Effector memory CD4-positive, alpha-beta T cell (primary cell): ENCODE results near the gene ACTR10.

Source experiments
- DNase-seq, 3 donors: peaks; one replicate each; pipeline ENCODE4 v3.0.0-alpha.2; 2020
- H3K27ac ChIP-seq: 2 replicates; pipeline ENCODE4 v1.7.0; 2013; ENCODE audit warnings: mild to moderate bottlenecking, low read length, moderate library complexity; ENCODE audit not compliant: insufficient read depth, poor library complexity, severe bottlenecking
- H3K27me3 ChIP-seq: replicated peaks from 2 replicates; pipeline ENCODE4 v1.7.0; 2013; ENCODE audit warnings: mild to moderate bottlenecking, low read length; ENCODE audit not compliant: insufficient read depth, control insufficient read depth, poor library complexity, severe bottlenecking
- H3K36me3 ChIP-seq: 2 replicates; pipeline ENCODE4 v1.7.0; 2013; ENCODE audit warnings: mild to moderate bottlenecking, low read length, moderate library complexity; ENCODE audit not compliant: control insufficient read depth, insufficient read depth
- H3K4me1 ChIP-seq: 2 replicates; pipeline ENCODE4 v1.7.0; 2013; ENCODE audit warnings: low read length, mild to moderate bottlenecking; ENCODE audit not compliant: control insufficient read depth, insufficient read depth, poor library complexity, severe bottlenecking
- H3K4me3 ChIP-seq: 2 replicates; pipeline ENCODE4 v1.7.0; 2013; ENCODE audit warnings: low read length, low read depth, mild to moderate bottlenecking; ENCODE audit not compliant: insufficient read depth, poor library complexity, severe bottlenecking
- H3K9me3 ChIP-seq: 2 replicates; pipeline ENCODE4 v1.7.0; 2013; ENCODE audit warnings: mild to moderate bottlenecking, low read length, moderate library complexity; ENCODE audit not compliant: control insufficient read depth

Gene ACTR10

DNA sequence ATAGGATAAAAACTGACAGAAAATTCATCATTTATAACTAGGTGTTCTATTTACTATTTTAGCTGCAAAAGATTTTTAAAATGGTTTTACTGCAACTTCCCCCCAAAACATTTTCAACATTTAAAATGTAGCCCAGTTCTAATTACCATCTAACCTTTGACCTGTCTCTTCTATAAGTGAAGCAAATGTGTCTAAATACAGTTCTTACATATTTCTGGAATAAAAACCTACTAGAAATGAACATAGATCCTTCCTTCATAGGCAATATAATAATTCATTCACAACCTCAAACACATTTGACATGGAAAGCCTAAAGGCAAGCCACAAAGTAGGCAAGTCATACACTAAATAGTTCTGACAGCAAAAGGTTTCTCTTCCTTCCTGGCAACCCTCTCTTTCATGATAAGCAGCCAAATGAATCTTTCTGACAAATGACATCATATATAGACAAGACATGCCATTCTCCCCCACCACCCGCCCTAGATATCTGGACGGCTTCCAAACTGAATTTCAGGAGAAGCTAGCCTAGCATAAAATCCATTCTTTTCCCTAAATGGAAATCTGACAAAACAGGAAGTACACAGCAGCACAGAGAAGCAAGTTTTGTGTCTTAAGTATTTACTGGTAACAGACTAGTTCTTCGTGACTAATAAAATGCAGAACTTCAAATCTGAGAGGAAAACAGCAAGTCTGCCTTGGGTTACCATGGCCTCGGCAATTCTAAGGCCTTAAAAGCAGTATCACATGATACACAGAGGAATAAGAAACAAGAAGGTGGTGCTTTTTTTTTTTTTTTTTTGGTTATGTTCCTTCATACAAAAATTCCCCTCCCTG lies 81.2 kb downstream of the ACTR10 start:
- peak overlapping the region; percentile 71 for H3K27ac ChIP-seq
- peaks cover 26% of the 10 kb centered on the region for H3K4me1 ChIP-seq
- H3K4me3 ChIP-seq, result no peak overlapping the region
- H3K9me3 ChIP-seq, result no peaks in the 10 kb centered on the region
- DNase-seq, result peak in 1 of 3 donors; percentile 11
- H3K27me3 ChIP-seq, result no peaks in the 10 kb centered on the region
- H3K36me3 ChIP-seq, result peaks cover 49% of the 10 kb centered on the region

GRCh38 chr14:58281969-58282368 lies 82.0 kb downstream of the ACTR10 start:
- H3K9me3 ChIP-seq, result no peaks in the 10 kb centered on the region
- no peaks in the 10 kb centered on the region for H3K27me3 ChIP-seq
- no peak for DNase-seq
- no peak overlapping the region for H3K4me3 ChIP-seq
- peak overlapping the region; percentile 71 for H3K27ac ChIP-seq
- peaks cover 49% of the 10 kb centered on the region for H3K36me3 ChIP-seq
- peaks cover 18% of the 10 kb centered on the region for H3K4me1 ChIP-seq

DNA sequence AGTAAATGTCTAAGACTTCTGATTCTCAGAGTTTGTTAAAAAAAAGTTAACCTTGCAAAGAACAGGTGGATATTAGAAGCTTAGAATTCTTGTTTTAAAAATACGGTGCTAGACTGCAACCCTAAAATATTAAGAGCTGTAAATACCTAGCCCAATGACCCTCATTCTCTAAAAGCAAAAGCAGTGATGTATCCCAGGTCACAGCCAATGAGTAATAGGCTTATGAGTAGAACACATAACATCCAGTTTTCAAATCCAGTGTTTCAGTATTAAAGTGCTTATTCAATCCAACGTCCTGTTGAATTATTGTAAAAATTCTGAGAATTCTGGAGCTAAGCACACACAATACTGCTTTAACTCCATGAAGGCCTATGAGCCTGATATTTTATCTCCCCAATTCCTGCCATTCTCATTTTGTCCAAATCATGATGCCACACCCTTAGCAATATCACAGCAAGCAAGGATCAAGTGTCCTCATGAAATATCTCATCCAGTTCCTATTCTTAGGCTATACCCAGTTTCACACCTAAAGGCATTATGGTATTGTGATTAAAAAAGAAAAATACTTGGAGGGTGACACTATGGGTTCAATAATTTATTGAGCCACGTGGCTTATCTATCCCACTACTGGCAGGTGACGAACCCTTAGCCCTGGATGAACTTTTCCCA lies 83.1 kb downstream of the ACTR10 start:
- H3K27ac ChIP-seq, result peak overlapping the region; percentile 36
- peaks cover 43% of the 10 kb centered on the region for H3K36me3 ChIP-seq
- no peak for DNase-seq

GRCh38 chr14:58283730-58284129 lies 83.8 kb downstream of the ACTR10 start:
- Histone ChIP-seq H3K36me3 (peaks cover 43% of the 10 kb centered on the region), H3K4me3 (no peak overlapping the region), H3K27ac (no peak overlapping the region), H3K9me3 (no peaks in the 10 kb centered on the region), H3K4me1 (peaks cover 18% of the 10 kb centered on the region), H3K27me3 (no peaks in the 10 kb centered on the region)
- no peak for DNase-seq

More for the DNA sequence above, 83.1 kb downstream of the ACTR10 start:
- peaks cover 18% of the 10 kb centered on the region for H3K4me1 ChIP-seq
- H3K27me3 ChIP-seq, result no peaks in the 10 kb centered on the region
- no peak overlapping the region for H3K4me3 ChIP-seq
- no peaks in the 10 kb centered on the region for H3K9me3 ChIP-seq

- no peaks in the 10 kb centered on the region for H3K9me3 ChIP-seq
- no peak for DNase-seq
- peaks cover 24% of the 10 kb centered on the region for H3K4me1 ChIP-seq
- no peaks in the 10 kb centered on the region for H3K27me3 ChIP-seq
- no peak overlapping the region for H3K4me3 ChIP-seq
- peaks cover 49% of the 10 kb centered on the region for H3K36me3 ChIP-seq
- H3K27ac ChIP-seq, result no peak overlapping the region
These were observed 85.2 kb downstream of the ACTR10 start for GRCh38 chr14:58285132-58285531.
